Measurements from ENCODE around the gene NFIA. TPM values are rescaled to one million over a fixed set of nuclear protein-coding genes. Genes with fewer than 3 reads are reported as not detected.
A peak's percentile ranks its signal among the peaks of the same experiment; 100 is the strongest.

The NFIA gene
- total and polyA plus RNA-seq, 2 of the 13 experiments (the other 11 are each of a cell fraction or from before 2014, with no cell fraction given), result 14.7 to 28.5 TPM

GRCh38 chr1:61049850-61050540, 32.4 kb upstream of the NFIA start (continued):
- TF ChIP-seq ZNF670 (CRISPR knock-in tag; IDR thresholded peaks at IDR 0.05; ENCODE audit: borderline replicate concordance) (no peak; the same call in 1 of the 2 replicates), ZNF382 (CRISPR knock-in tag; IDR thresholded peaks at IDR 0.05; ENCODE audit: borderline replicate concordance) (no peak), ZBTB40 (IDR thresholded peaks at IDR 0.05) (no peak), ZBTB40 (CRISPR knock-in tag; IDR thresholded peaks at IDR 0.05) (peak; percentile 33; the same call in 1 of the 2 replicates), YY1 (IDR thresholded peaks at IDR 0.05; ENCODE audit: insufficient read depth, insufficient replicate concordance, low read depth, low read length) (no peak), POGZ (CRISPR knock-in tag; IDR thresholded peaks at IDR 0.05) (peak; percentile 69), AGO2 (optimal IDR thresholded peaks at IDR 0.05; ENCODE audit: low read depth, low read length) (no peak), ZNF607 (CRISPR knock-in tag; IDR thresholded peaks at IDR 0.05; ENCODE audit: borderline replicate concordance) (0 out of 2 replicates have a peak, but pooled peaks have one; percentile 65), CENPX (CRISPR knock-in tag; IDR thresholded peaks at IDR 0.05) (no peak), ZNF770 (CRISPR knock-in tag; IDR thresholded peaks at IDR 0.05) (peak; percentile 94), ZNF251 (CRISPR knock-in tag; IDR thresholded peaks at IDR 0.05) (no peak)
- TF ChIP-seq, protein P1, sequence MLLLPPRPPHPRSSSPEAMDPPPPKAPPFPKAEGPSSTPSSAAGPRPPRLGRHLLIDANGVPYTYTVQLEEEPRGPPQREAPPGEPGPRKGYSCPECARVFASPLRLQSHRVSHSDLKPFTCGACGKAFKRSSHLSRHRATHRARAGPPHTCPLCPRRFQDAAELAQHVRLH (CRISPR knock-in tag; IDR thresholded peaks at IDR 0.05; ENCODE audit: borderline replicate concordance, low read depth), result peak; percentile 66; the same call in 1 of the 2 replicates
- TF ChIP-seq, protein P2, sequence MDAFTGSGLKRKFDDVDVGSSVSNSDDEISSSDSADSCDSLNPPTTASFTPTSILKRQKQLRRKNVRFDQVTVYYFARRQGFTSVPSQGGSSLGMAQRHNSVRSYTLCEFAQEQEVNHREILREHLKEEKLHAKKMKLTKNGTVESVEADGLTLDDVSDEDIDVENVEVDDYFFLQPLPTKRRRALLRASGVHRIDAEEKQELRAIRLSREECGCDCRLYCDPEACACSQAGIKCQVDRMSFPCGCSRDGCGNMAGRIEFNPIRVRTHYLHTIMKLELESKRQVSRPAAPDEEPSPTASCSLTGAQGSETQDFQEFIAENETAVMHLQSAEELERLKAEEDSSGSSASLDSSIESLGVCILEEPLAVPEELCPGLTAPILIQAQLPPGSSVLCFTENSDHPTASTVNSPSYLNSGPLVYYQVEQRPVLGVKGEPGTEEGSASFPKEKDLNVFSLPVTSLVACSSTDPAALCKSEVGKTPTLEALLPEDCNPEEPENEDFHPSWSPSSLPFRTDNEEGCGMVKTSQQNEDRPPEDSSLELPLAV (CRISPR knock-in tag; conservative IDR thresholded peaks at IDR 0.05; ENCODE audit: low read depth), result no peak
- TF ChIP-seq, protein P3, sequence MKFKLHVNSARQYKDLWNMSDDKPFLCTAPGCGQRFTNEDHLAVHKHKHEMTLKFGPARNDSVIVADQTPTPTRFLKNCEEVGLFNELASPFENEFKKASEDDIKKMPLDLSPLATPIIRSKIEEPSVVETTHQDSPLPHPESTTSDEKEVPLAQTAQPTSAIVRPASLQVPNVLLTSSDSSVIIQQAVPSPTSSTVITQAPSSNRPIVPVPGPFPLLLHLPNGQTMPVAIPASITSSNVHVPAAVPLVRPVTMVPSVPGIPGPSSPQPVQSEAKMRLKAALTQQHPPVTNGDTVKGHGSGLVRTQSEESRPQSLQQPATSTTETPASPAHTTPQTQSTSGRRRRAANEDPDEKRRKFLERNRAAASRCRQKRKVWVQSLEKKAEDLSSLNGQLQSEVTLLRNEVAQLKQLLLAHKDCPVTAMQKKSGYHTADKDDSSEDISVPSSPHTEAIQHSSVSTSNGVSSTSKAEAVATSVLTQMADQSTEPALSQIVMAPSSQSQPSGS (CRISPR knock-in tag; IDR thresholded peaks at IDR 0.05), result peak; percentile 44; the same call in 1 of the 2 replicates
